ENCODE results near the gene TNNI3. TPM values are rescaled to one million over a fixed set of nuclear protein-coding genes. Genes with fewer than 3 reads are reported as not detected.

TNNI3 gene
- polyA plus RNA-seq, 1 of the 3 experiments (the other 2 are of a cell fraction) = 11.4 TPM

GRCh38 chr19:55118401-55118991 lies 39.0 kb downstream of the TNNI3 start:
- peaks cover 5% of the 10 kb centered on the region for H3F3A ChIP-seq (replicated peaks; ENCODE audit: insufficient read depth)
- TF ChIP-seq POLR2AphosphoS5 (IDR thresholded peaks at IDR 0.05; ENCODE audit: low read depth, low read length) (no peak), FOSL2 (IDR thresholded peaks at IDR 0.05; ENCODE audit: borderline replicate concordance, low read depth) (no peak), CTCF (IDR thresholded peaks at IDR 0.05) (no peak), EP300 (IDR thresholded peaks at IDR 0.05; ENCODE audit: borderline replicate concordance in 1 of 2, low read depth in 1 of 2, low read length in 1 of 2) (no peak), YY1 (IDR thresholded peaks at IDR 0.05; ENCODE audit: low read depth) (no peak), RXRA (IDR thresholded peaks at IDR 0.05; ENCODE audit: borderline replicate concordance, low read depth) (no peak), JUND (IDR thresholded peaks at IDR 0.05) (no peak), NRF1 (IDR thresholded peaks at IDR 0.05; ENCODE audit: low read depth, low read length) (no peak), CHD2 (IDR thresholded peaks at IDR 0.05; ENCODE audit: low read length, partially characterized antibody) (no peak), SIN3A (IDR thresholded peaks at IDR 0.05; ENCODE audit: borderline replicate concordance, low read depth, low read length) (no peak)
- no peak overlapping the region for H3K27ac ChIP-seq (ENCODE audit: low read depth in 2 of 2, low read length in 1 of 2)
- 79% methylated on average over 14 of the region's 22 CpGs for WGBS (ENCODE audit: low lambda C conversion rate)
- peak overlapping the region; percentile 63 to 64 for H3K4me3 ChIP-seq (ENCODE audit: low read depth in 2 of 2, low read length in 1 of 2)
- peaks cover 32% of the 10 kb centered on the region for H4K20me1 ChIP-seq (ENCODE audit: insufficient read depth)
- peaks cover 9 to 26% of the 10 kb centered on the region in 2 experiments; a peak in 3 of 4 replicates for H3K4me1 ChIP-seq (ENCODE audit: control insufficient read depth in 1 of 2, insufficient read depth in 2 of 2, low read depth in 1 of 2, low read length in 1 of 2)
- CTCF ChIA-PET = interaction anchor here (2.1 to 6.2 kb wide), 4 partner anchors 15 to 42 kb away, joined by 8 to 38 read pairs (median 8); no protein-coding TSS in a partner anchor
- no peaks in the 10 kb centered on the region for H3K9me3 ChIP-seq
- peak overlapping the region; percentile 81 for H3K4me2 ChIP-seq
- H3K9me2 ChIP-seq = no peaks in the 10 kb centered on the region
- no peaks in the 10 kb centered on the region for H3K36me3 ChIP-seq (replicated peaks in 1 of 2; ENCODE audit: control insufficient read depth in 1 of 2, insufficient read depth in 2 of 2, low read length in 1 of 2)
- peaks cover 36% of the 10 kb centered on the region for H3K79me2 ChIP-seq (ENCODE audit: insufficient read depth)
- POLR2A ChIA-PET = no interaction called here
- peak overlapping the region; percentile 58; the same call in 1 of the 2 replicates for H3K9ac ChIP-seq
- peaks cover 7% of the 10 kb centered on the region for H3K27me3 ChIP-seq (ENCODE audit: insufficient read depth)
- peak overlapping the region; percentile 96 for H2AFZ ChIP-seq (ENCODE audit: low read depth)
- no peak for DNase-seq

- H3K9me2 ChIP-seq = no peaks in the 10 kb centered on the region
- peak overlapping the region; percentile 63 to 67 for H3K4me3 ChIP-seq (ENCODE audit: low read depth in 2 of 2, low read length in 1 of 2)
- H3K27ac ChIP-seq (ENCODE audit: low read depth in 2 of 2, low read length in 1 of 2) = peak overlapping the region; percentile 35 to 82; a peak in 3 of 4 replicates
- H3K9me3 ChIP-seq = no peaks in the 10 kb centered on the region
- peak overlapping the region; percentile 81 for H3K4me2 ChIP-seq
- CTCF ChIA-PET = interaction anchor here (2.1 to 6.2 kb wide), 4 partner anchors 15 to 43 kb away, joined by 8 to 38 read pairs (median 8); no protein-coding TSS in a partner anchor
- WGBS (ENCODE audit: low lambda C conversion rate) = 14% methylated on average over 25 of the region's 44 CpGs
- peak overlapping the region; percentile 58 for H3K9ac ChIP-seq
- H3K36me3 ChIP-seq (replicated peaks in 1 of 2; ENCODE audit: control insufficient read depth in 1 of 2, insufficient read depth in 2 of 2, low read length in 1 of 2) = no peaks in the 10 kb centered on the region
- peak overlapping the region; percentile 96 for H2AFZ ChIP-seq (ENCODE audit: low read depth)
- peaks cover 43% of the 10 kb centered on the region for H3K79me2 ChIP-seq (ENCODE audit: insufficient read depth)
- peak; percentile 99 for DNase-seq
- peaks cover 5% of the 10 kb centered on the region for H3F3A ChIP-seq (replicated peaks; ENCODE audit: insufficient read depth)
- H3K27me3 ChIP-seq (ENCODE audit: insufficient read depth) = peaks cover under 1% of the 10 kb centered on the region; the same call in 1 of the 2 replicates
- H3K4me1 ChIP-seq (ENCODE audit: control insufficient read depth in 1 of 2, insufficient read depth in 2 of 2, low read depth in 1 of 2, low read length in 1 of 2) = peaks cover 9 to 27% of the 10 kb centered on the region in 2 experiments; a peak in 3 of 4 replicates
- TF ChIP-seq CHD2 (IDR thresholded peaks at IDR 0.05; ENCODE audit: low read length, partially characterized antibody) (peak; percentile 92), TCF12 (IDR thresholded peaks at IDR 0.05) (peak; percentile 32), MXI1 (IDR thresholded peaks at IDR 0.05; ENCODE audit: low read depth, low read length) (peak; percentile 75; the same call in 1 of the 2 replicates), ELF1 (IDR thresholded peaks at IDR 0.05) (peak; percentile 93), USF2 (IDR thresholded peaks at IDR 0.05; ENCODE audit: borderline replicate concordance, low read depth, low read length) (no peak), YY1 (IDR thresholded peaks at IDR 0.05; ENCODE audit: low read depth) (peak; percentile 67; the same call in 1 of the 2 replicates), USF1 (IDR thresholded peaks at IDR 0.05; ENCODE audit: borderline replicate concordance, low read depth) (peak; percentile 11; the same call in 1 of the 2 replicates), FOSL2 (IDR thresholded peaks at IDR 0.05; ENCODE audit: borderline replicate concordance, low read depth) (no peak), GABPA (IDR thresholded peaks at IDR 0.05; ENCODE audit: low read depth) (peak; percentile 66), JUND (IDR thresholded peaks at IDR 0.05) (no peak), POLR2AphosphoS5 (IDR thresholded peaks at IDR 0.05; ENCODE audit: low read depth, low read length) (peak; percentile 75; the same call in 1 of the 2 replicates), SIN3A (IDR thresholded peaks at IDR 0.05; ENCODE audit: borderline replicate concordance, low read depth, low read length) (peak; percentile 80; the same call in 1 of the 2 replicates)
- H4K20me1 ChIP-seq (ENCODE audit: insufficient read depth) = peaks cover 39% of the 10 kb centered on the region
- POLR2A ChIA-PET = interaction anchor here (0.6 kb wide), 1 partner anchor 200 kb away, joined by 3 read pairs; no protein-coding TSS in a partner anchor
These were observed 39.7 kb downstream of the TNNI3 start for GRCh38 chr19:55117663-55118391.

Measured in SK-N-SH (cell line).